Measurements from ENCODE around the gene CSK.

DNA sequence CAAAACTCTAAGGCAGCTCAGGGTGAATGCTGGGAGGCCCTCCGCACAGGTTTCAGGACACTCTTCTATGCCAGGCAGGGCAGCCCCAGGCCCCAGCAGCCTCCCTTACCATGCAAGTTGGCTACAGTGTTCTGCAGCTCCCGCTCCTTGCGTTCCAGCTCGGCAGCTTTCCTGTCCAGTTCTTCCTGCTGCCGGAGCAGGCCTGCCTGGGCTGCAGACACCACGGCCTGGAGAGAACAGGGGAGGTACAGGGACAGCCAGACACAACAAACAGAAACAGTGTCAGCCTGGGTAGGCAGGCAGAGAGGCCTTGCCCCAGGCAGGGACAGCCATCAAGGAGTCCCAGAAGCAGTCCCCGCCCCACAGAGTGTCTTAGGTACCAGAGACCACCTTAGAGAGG lies 70.1 kb downstream of the CSK start:
- no peak for TF ChIP-seq POLR2AphosphoS5 (IDR thresholded peaks at IDR 0.05; ENCODE audit: low read depth, low read length)
- no peak for TF ChIP-seq TAF1 (IDR thresholded peaks at IDR 0.05; ENCODE audit: borderline replicate concordance, insufficient read depth, low read length)
- TF ChIP-seq, protein P1, sequence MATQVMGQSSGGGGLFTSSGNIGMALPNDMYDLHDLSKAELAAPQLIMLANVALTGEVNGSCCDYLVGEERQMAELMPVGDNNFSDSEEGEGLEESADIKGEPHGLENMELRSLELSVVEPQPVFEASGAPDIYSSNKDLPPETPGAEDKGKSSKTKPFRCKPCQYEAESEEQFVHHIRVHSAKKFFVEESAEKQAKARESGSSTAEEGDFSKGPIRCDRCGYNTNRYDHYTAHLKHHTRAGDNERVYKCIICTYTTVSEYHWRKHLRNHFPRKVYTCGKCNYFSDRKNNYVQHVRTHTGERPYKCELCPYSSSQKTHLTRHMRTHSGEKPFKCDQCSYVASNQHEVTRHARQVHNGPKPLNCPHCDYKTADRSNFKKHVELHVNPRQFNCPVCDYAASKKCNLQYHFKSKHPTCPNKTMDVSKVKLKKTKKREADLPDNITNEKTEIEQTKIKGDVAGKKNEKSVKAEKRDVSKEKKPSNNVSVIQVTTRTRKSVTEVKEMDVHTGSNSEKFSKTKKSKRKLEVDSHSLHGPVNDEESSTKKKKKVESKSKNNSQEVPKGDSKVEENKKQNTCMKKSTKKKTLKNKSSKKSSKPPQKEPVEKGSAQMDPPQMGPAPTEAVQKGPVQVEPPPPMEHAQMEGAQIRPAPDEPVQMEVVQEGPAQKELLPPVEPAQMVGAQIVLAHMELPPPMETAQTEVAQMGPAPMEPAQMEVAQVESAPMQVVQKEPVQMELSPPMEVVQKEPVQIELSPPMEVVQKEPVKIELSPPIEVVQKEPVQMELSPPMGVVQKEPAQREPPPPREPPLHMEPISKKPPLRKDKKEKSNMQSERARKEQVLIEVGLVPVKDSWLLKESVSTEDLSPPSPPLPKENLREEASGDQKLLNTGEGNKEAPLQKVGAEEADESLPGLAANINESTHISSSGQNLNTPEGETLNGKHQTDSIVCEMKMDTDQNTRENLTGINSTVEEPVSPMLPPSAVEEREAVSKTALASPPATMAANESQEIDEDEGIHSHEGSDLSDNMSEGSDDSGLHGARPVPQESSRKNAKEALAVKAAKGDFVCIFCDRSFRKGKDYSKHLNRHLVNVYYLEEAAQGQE (IDR thresholded peaks at IDR 0.05; ENCODE audit: insufficient read depth in 1 of 2, low read depth in 2 of 2, low read length in 2 of 2): no peak
- TF ChIP-seq SIN3A (IDR thresholded peaks at IDR 0.05; ENCODE audit: borderline replicate concordance, insufficient read depth, low read length): no peak
- no peak for TF ChIP-seq FOXP2 (optimal IDR thresholded peaks at IDR 0.05; ENCODE audit: borderline replicate concordance, extremely low read depth, extremely low read length, insufficient read depth)

Data from PFSK-1 (cell line).